ENCODE measurements around the gene NPM3.

Gene NPM3, protein sequence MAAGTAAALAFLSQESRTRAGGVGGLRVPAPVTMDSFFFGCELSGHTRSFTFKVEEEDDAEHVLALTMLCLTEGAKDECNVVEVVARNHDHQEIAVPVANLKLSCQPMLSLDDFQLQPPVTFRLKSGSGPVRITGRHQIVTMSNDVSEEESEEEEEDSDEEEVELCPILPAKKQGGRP

DNA sequence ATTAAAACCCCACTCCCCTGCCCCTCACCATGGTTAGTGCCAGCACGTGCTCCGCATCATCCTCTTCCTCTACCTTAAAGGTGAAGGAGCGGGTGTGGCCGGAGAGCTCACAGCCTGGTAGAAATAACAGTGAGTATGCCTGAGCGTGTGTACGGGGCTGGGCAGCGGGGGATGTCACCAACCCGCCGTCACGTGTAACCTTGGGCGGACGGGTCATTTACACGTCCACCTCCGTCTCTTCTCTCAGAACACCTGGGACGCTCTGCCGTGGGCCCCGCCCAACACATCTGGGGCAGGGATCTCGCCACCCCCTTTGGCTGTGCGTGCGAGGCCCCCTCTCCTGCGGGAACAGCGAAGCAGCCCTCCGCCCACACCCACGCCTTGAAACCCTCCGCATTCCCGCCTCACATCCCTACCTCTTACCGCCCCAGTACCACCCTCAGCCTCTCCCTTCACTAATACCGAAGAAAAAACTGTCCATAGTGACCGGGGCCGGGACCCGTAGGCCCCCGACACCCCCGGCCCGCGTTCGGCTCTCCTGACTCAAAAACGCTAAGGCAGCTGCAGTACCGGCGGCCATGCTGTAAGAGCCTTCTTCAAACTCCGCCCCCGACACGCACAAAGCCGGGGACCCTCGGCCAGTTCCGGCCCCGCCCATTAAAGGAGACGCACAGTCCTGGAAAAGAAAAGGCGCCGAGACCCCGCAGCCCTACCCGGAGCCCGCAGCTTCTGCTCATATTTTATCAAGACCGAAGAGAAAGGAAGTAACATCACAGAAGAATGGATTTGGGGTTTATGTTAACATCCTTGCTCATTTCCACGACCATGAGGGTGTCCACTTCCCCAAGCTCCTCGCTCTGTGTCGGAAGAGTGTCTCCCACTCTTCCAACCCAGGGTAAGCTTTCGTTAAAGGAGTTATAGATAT lies at the start of gene NPM3:
Gene NPM3 (minus strand): TSS at position 636 of the 925 bp plus-strand sequence. CDS start 56 bp downstream, at position 580.
- DNase-seq = peak; percentile 38 to 74

DNA sequence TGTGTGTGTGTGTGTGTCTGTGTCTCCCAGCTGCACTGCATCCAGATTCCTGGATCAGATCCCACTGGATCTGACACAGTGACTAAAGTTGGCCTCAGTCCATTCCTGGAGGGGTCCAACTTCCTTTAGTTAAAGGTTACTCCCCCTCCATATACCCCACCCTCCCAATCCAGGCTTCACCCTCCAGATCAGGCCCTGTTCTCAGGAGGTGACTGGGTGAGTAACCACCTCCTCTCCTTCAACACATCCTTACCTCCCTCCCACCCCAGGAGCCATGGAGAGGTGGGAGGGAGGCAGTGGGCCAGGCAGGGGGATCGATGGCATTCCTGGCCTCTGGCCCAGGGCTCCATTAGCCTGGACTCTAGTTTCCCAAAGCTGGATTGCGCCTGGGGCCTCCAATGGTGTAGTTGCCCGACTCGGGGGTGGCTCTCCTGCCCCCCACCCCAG lies 49.1 kb upstream of the NPM3 start:
- no peak for DNase-seq

DNA sequence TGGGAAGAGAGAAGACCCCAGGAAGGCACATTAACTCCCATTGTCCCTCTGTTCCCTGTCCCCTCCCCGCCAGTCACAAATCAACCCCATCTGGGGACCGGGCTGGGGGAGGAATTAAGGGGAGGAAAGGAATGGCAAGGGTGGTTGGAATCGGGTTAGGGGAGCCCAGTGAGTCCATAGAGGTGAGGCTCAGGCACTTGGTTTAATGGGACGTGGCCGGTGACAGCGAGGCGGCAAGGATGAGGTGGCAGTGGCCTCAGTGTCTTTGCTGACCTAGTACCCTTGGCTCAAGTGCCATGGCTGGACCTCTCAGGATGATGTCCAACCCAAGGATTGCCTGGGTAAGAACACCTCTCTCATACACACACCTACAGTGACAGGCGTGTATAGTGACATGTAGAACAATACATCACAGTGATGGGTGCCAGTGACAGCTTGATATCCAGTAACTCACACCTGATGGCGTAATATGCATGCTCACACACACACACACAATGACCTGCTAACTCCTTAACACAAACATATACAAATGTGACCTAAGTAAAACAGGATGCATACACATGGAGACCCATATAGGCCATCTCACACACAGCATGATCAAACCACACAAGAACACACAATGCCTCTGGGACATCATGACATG lies 48.0 kb upstream of the NPM3 start:
- no peak for DNase-seq

DNA sequence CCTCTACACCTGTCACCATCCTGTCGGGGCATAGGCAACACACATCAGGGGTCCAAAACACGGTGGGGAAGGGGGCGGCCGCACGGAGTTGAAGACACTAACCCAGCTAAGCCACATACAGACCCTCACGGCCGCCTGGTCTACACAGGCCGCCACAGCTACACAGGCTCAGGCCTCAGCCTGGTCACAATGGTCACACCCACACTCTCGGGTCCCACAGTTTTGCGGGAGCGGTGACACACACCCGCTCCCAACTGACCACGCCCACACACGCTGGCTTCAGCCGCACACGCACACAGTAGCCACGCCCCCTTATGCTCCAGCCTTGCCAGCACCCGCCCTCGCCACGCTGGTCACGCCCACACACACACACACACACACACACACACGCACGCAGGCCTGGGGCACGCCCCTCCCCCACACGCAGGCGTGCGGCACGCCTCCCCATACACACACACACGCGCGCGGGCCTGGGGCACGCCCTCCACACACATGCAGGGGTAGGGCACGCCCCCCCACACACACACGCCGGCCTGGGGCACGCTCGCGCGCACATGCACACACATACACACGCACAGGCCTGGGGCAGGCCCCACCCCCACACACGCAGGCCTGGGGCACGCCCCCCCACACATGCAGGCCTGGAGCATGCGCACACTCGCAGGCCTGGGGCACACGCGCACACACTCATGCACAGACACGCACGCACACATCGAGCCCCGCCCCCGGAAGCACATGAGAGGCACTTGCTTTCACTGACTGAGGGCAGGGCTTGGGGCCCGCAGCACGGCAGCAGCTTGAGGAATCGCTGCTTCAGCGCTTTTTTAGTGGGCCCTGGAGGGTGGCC lies 47.3 kb upstream of the NPM3 start:
- DNase-seq = no peak

DNA sequence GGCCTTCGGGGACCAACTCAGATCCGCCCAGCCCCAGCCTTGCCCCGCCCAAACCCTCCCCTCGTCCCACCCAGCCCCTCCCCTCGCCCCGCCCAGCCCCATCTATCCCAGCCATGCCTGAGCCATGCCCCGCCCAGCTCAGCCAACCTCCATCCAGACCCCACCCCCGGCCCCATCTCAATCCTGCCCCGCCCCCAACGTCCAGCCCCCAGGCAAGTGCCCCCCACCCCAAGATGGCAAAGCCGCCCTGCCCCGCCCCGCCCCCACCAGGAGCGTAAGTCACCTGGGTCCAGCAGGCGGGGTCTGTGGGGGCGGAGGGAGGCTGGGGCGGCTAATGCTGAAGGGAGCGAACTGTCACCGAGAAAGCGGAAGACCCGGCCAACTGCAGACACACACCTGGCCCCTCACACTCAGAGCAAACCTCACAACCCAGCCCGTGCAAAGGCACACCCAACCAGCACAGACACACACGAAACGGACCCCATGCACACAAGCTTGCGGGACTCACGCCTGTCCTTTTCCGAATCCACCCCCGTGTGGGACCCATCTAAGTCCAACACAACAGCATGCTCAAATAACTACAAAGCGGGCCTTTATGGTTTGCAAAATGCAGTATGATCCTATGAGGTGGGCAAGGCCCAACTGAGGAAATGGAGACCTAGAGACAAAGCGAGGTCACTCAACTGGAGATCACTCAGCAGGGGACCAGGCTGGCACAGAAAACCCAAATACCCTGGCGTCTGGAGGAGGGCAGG lies 46.5 kb upstream of the NPM3 start:
- DNase-seq = no peak

DNA sequence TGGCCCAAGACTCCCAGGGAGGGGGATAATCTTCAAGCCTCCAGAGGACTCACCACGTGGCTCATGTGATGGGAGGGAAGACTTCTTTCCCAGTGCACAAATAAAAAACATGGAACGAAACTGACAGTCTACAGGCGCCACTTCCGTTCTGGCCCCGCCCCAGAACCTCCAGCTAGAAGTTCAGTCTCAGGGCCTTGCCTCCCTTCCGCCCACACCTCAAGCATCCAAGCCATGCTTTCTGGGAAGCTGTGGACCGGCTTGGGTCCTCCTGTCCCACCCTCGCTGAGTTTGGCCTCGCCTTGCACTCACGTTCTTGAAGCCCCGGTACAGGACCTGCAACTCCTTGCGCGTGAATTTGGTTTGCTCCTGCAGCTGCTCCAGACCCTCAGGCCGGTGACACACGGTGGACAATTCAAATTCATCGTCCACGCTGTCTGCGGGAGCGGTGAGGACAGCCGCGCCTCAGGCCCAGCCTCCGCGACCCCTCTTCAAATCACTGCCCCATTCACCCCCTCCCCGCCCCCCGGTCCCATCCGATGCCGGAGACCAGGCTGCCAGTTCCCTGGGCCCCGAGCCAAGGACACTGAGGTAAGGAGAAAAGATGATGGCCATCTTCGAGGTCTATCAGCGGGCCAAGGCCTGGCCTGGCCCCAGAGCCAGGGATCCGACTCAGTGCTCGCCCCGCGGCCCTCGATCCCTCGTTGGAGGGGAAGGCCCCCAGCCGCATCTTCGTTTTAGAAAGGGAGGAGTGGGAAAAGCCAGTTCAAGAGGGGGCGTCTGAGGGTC lies 45.7 kb upstream of the NPM3 start:
- DNase-seq = no peak

DNA sequence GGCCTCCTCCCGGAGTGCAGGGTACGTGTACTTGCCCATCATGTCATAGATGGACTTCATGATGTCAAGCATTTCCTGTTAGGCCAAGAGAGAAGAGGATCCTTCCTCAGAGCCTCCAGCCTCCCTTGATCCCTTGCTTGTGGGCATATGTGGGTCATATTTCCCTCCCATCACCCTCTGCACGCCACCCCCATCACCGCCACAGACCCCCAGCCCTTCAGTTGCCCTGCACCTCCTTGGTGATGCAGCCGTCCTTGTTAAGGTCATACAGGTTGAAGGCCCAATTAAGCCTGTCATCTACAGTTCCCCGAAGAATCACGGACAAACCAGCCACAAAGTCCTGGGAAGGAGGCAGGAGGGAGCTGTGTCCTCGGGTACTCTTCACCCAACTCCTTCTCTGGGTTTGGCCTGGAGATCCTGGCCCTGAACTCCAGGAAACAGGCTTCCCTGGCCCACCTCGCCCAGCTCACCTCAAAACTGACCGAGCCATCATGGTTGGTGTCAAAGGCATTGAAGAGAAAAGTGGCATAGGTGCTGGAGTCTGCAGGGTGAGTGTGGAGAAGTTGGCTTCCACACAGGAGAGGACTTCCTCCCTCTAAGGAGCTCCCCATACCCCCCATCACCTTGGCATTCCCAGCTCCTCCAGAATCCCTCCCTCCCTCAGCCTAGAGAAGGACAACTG lies 44.8 kb upstream of the NPM3 start:
- no peak for DNase-seq

DNA sequence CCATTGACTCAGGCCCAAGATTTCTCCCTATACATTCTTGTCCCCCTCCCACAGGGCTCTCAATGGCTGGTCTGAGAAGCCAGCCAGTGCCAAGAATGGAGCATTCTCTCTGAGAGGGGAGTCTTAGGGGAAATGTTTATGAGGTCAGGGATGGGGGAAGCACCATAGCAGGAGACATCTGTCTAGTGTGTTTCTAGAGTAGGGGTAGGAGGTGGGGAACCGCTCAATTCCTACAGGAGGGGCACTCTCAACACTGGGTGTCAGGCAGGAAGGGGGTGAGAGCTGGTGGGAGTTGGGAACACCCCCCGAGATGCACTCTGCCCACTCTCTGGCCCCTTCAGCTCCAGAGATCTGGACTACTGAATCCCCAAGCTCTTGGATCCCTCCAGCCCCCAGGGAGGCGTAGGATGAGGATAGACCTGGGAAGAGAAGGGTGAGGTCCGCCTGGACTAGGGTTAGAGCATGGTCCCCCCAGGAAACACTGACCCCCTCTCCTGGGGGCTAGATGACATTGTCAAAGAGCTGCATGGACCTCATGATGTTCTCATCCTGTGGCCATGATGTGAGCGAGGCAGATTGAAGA lies 43.7 kb upstream of the NPM3 start:
- no peak for DNase-seq

DNA sequence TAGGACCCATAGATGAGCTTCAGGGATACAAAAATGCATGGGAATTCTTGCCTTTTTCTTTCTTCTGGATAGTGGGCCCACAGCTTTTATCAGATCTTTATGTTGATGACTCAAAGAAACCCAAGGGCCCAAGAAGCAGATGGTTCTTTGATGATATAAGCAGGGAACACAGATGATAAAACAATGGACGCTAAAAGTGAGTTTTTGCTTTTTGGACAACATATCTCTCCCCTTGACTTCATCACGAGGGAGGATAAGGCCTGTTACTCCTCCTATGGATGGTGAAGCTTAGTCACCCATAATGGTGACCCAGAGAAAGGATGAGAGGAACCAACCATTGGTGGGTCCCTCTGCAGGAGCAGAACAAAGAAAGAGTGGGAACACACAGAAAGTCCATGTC lies 41.5 kb upstream of the NPM3 start:
- DNase-seq = no peak

DNA sequence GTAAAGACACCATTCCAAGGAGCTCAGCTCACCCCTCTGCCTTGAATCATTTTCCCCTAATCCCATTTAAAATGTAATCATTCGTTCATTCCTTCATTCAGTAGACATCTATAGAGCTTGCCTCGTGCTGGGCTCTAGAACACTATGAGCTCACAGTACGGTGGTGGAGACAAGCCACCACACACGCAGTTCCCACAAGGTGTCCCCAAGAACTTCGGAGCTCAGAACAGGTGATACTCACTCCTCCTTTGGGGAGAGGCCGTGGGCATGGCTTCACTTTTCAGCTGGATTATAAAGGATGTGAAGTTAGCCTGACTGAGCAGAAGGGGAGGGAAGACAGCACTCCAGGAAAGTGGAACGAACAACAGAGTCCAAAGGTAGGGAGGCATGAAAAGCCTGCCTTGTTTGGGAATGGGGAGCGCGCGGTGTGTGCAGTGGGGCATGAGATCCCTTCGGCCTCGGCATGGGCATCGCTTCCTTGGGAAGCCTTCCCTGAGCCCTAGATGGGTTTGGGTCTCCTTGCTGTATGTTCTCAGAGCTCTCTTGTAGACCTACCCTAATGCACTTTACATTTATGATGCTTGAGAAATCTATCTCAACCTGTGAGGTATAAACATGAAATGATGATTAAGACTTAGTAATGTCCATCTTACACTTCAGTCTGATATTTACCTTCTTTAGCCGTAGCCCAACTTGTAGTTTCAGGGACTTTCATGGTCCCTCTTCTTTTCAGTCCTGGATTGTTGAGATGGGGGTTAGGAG lies 35.8 kb upstream of the NPM3 start:
- no peak for DNase-seq

DNA sequence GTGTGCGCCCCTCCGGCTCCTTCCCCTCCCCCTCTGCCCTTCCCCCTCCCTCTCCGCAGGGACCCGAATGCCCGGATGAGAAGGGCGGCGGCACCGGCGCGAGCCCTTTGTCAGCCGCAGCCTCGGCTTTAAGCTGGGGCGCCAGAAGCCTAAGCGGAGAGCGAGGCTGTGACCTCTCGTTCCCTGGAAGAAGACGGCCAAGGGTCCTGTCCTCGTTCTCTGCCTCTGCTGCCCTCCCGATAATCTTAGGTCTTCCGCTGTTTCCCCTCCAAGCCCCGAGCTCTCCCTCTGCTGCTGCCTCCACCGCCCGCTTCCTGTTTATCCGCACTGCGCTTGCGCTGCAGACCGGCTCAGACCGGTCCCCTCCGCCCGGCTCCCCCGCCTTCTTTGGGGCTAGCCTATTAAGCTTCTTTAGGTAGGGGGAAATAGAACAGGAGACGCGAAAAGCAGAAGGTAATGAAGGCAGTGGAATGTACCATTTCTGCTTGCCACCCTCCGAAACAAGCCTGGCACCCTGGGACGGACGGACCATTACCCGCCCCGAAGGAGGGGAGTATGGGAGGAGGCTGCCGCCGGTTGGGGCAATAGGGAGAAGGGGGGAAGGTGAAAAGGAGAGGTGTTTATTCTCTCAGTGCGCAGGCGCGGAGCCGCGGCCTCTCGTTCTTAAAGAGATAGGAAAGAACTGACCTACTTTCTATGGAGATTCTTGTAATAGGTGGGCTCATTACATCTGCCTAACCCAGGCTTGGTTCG lies 35.0 kb upstream of the NPM3 start, which contains the start of gene OGA:
Gene OGA (minus strand): TSS at position 326 of the 753 bp plus-strand sequence. CDS start 422 bp downstream, outside the sequence.
- peak; percentile 93 to 98 for DNase-seq

DNA sequence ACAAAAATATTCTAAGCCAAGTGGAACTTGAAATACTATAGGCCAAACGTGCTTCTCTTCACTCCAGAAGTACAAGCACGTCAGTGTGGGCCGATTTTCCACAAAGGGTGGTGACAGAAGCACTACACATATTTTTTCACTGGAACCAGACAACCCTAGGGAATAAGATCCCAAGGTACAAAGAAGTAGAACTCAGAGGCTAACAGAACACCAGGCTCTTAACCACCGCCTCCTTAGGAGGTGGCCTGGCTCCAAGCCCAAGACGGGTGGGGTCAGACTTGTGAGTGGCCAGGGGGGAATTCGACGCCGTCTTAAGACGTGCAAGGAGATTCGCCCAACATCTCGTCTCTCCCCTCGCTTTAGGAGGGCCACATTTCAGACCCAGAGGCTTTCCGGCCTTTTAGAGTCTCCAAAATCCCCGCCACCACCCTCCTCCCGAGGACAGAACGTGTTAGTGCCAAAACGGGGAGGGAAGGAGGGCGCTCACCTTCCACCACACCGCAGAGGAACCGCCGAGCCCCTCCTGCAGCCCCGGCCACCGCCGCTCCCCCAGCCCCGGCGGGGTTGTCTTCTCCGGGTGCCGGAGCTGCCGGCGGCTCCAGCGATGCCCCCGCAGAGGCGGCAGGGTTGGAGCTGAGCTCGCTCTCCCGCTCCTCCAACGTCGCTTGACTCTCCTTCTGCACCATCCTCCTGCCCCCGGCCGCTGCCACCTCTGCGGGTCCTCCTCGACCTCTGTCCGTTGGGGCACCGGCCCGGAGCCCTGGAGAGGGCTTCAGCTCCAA lies 34.3 kb upstream of the NPM3 start:
- DNase-seq = peak; percentile 54 to 82

DNA sequence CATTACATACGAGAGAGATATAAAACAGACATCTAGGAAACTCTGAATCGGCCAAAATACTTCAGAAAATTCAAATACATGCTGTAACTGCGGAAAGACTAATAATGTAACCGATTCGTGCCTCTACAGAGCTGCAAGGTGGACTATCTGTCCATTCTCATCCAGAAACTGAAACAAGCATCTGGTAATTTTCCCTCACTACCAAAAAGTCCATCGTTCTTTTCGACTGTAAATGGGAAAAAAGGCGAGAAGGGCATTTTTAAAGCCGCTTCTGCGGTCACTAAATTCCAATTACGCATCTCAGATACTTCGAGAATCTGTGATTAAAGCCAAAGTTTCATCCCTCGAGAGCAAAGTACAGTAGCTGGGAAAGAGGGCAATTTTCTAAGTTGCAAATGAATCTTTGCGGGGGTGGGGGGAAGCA lies 33.7 kb upstream of the NPM3 start:
- no peak for DNase-seq

DNA sequence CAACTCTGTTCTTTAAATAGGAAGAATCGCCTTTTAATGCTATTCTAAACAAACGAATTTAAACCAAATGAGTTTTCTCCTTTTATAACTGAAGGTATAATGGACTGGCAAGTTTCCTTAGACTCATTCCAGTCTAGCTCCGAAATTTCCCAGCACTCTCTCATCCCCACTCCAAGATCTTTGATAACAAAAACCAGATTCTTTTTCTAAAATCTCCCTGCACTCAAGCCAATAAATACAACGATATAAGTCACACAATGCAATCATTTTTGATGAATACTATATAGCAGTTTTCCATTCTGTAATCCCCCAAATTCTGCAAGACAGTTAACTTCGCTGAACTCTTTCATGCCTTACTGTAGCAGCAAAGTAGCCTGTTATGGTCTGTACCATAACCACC lies 33.1 kb upstream of the NPM3 start:
- DNase-seq = no peak

DNA sequence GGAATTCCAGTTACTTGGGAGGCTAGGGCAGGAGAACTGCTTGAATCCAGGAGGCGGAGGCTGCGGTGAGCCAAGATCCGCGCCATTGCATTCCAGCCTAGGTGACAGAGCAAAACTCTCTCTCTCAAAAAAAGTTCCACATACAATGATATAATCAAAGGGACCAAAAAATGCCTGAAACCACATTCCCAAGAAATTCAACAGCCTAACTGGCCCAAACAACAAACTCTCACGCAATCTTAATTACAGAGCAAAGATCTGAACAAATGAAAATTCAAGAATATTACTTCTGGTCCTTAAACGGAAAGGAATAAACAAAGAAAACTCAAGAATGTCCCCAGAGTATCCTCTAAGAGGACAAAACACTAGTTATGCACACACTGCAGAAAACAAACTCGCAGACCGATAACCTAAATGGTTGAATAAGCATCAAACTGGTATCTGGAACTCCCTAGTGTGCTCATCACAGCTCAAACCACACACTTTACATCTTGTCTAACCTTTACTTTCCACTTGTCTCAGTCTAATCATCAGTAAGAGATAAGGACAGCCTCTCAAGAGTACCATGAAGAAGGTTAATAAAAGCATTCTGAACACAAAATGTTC lies 31.3 kb upstream of the NPM3 start:
- no peak for DNase-seq

DNA sequence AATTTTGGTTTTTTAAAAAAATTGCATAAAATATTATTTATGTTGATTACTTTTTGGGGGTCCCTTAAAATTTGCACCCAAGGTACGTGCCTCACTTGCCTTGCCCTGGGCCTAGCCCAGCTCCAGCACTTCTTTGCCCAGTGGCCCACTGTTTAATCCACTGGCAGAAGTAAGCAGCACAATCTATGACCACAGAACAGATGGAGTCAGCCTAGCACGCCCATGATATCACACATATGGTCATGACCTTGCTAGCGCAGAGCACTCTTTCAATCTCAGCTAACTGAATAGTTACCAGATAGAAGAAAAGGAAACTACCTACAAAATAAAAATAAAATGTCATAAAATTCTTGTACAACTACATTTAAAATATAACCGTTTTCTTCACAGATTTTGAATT lies 29.4 kb upstream of the NPM3 start:
- no peak for DNase-seq

DNA sequence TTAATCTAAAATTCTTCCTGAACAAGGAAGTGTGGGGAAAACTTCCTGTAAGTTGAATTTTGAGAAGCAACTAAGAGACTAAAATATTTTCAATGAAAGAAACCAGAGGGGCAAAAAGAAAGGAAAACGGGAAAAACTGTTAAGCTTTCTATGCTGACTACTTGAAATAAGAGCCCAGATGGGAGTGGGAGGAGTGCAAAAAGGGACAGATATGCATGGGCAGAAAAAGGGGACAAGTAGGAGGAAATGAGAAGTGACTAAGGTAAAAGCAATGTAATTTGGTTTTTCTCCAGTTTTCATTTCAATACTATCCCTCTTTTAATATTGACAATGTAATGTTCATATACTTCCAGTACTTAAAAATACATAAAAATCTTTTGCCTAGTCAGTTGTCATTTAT lies 23.9 kb upstream of the NPM3 start:
- no peak for DNase-seq

All from SW 1271 (cell line).